Heart left ventricle (tissue), 16 donors: ENCODE data around the gene PFN1. TPM values are rescaled to one million over a fixed set of nuclear protein-coding genes. Genes with fewer than 3 reads are reported as not detected.

Experiments used
- ATAC-seq, 4 donors: fragments of 200-7000 bp; cut with Tn5 transposase; one replicate each; pipeline ENCODE4 v1.9.1; 2020 to 2022; ENCODE audit warnings: moderate library complexity in 4 of 4, mild to moderate bottlenecking in 3 of 4, moderate number of reproducible peaks in 1 of 4
- DNase-seq, 5 donors: peaks; one replicate each; pipeline ENCODE4 v3.0.0-alpha.2; 2020
- H3K27ac ChIP-seq, 12 donors: fragments of 200-600 bp; sonication (generic) in 4 of 12; one replicate each; pipeline versions ENCODE4 v1.5.0 to v1.8.0; 2016 to 2022; ENCODE audit warnings: mild to moderate bottlenecking in 2 of 12
- H3K27me3 ChIP-seq, 9 donors: fragments of 200-600 bp; sonication (generic) in 2 of 9; one replicate each; pipeline versions ENCODE4 v1.5.1 to v1.8.0; 2016 to 2022; ENCODE audit warnings: mild to moderate bottlenecking in 3 of 9
- H3K36me3 ChIP-seq, 9 donors: fragments of 200-600 bp; sonication (generic) in 2 of 9; one replicate each; pipeline versions ENCODE4 v1.5.0 to v1.8.0; 2018 to 2022; ENCODE audit warnings: mild to moderate bottlenecking in 2 of 9
- H3K4me1 ChIP-seq, 12 donors: fragments of 200-600 bp; sonication (generic) in 4 of 12; one replicate each; pipeline versions ENCODE4 v1.5.0 to v1.8.0; 2016 to 2022; ENCODE audit warnings: mild to moderate bottlenecking in 3 of 12
- H3K4me3 ChIP-seq, 12 donors: fragments of 200-600 bp; sonication (generic) in 4 of 12; one replicate each; pipeline versions ENCODE4 v1.5.0 to v1.8.0; 2017 to 2022; ENCODE audit warnings: mild to moderate bottlenecking in 9 of 12, moderate library complexity in 4 of 12
- H3K9me3 ChIP-seq, 12 donors: fragments of 200-600 bp; sonication (generic) in 4 of 12; one replicate each; pipeline versions ENCODE4 v1.5.0 to v1.8.0; 2016 to 2022; ENCODE audit warnings: mild to moderate bottlenecking in 1 of 12
- CTCF ChIP-seq, 12 donors: fragments of 200-600 bp; sonication (generic) in 4 of 12; IDR thresholded peaks; one replicate each; pipeline versions ENCODE4 v1.5.0 to v1.8.0; 2018 to 2022; ENCODE audit warnings: antibody characterized with exemption in 12 of 12, mild to moderate bottlenecking in 5 of 12
- POLR2A ChIP-seq, 2 donors: fragments of 450-650 bp; IDR thresholded peaks; one replicate each; pipeline ENCODE4 v1.6.1; 2017; ENCODE audit warnings: antibody characterized with exemption in 2 of 2, mild to moderate bottlenecking in 2 of 2, moderate library complexity in 2 of 2
- WGBS, 4 donors: extraction: QIAGEN DNeasy Blood & Tissue Kit in 2 of 4; methylation state at CpG; one replicate each; pipeline versions ENCODE4 v1.1.5 to v1.1.7; 2013 to 2018; 5-methylcytosine and 5-hydroxymethylcytosine counted together
- intact Hi-C, 10 donors: fragments of 100-400 bp; cut with DNase I; formaldehyde crosslinking; loops; one replicate each; pipeline versions ENCODE4 v1.11.1 to v1.14.2; 2022
- polyA plus RNA-seq, 2 donors: library from polyadenylated mRNA; stranded (reverse); fragments of 200-250 nt; gene quantifications; one replicate each; pipeline ENCODE4 v1.2.3, GENCODE V29; 2013
- total RNA-seq, 9 donors: library from RNA; depleted of rRNA in 2 of 9; stranded (reverse); fragments of >200 nt in 2 of 9; fragmentation: NEBNext Ultra II Directional in 3 of 9; extraction: Animal tissue kit (Norgen Biotek cat#: 25700) in 3 of 9; gene quantifications; one replicate each; pipeline versions ENCODE4 v1.1.0 to v1.2.4, GENCODE V29; 2016 to 2023
- donor health status: ischemic (EF 13 %, LVEDD 7.1; RV severe dilation, severe dysfunction).
- donor health status: healthy with polysubstance abuse.
- donor health status: DM: no; HTN: yes; CAD: no.
- donor health status: DM: no; HTN: no; CAD: no.
- donor health status: ischemic (EF 25% LVEDD 6.9; RV normal size, moderate dysfunction).
- donor health status: ischemic (EF 25% LVEDD 5.7; RV mildly dilated, moderate dysfunction).
- donor health status: healthy.
- donor health status: DM: yes; HTN: yes; CAD: no.
- donor health status: ischemic (EF 35%, LVEDD 5.7; RV mildly dilated, moderate dysfunction).
- donor health status: nonischemic (EF 11% LVEDD 7.7; RV severe dilation, severe dysfunction).
- donor health status: DM: yes; HTN: yes; CAD: no.
- donor health status: PGD.
- donor health status: ischemic (EF 29% LVEDD 5.4; RV normal size, mild dysfunction).
- donor health status: nonischemic (EF 23%, LVEDD 6.1; RV moderate dilation, normal function).

PFN1 gene
- total and polyA plus RNA-seq, 11 donors = 145 to 982 (median 234) TPM

GRCh38 chr17:4945944-4946280, 2.4 kb downstream of the PFN1 start:
- no peaks in the 10 kb centered on the region for H3K27me3 ChIP-seq
- ATAC-seq = no peak
- H3K27ac ChIP-seq = peak overlapping the region in 6 of 12 donors; percentile 66 to 100 (median 99)
- H3K36me3 ChIP-seq = peaks cover 0 to 56% (median 49%) of the 10 kb centered on the region in 9 donors
- 44 to 53% (median 48%) methylated on average over 4 of the region's 4 CpGs for WGBS, 4 donors
- H3K4me3 ChIP-seq = peak overlapping the region in 8 of 12 donors; percentile 76 to 100 (median 98)
- intact Hi-C loops = loop anchor here in 1 of 10 donors (5.0 kb wide), 1 partner anchor 41 kb away; the partner anchor contains the start of gene CAMTA2
- no peak for DNase-seq
- no peaks in the 10 kb centered on the region for H3K9me3 ChIP-seq
- TF ChIP-seq CTCF (IDR thresholded peaks at IDR 0.05) (no peak), POLR2A (IDR thresholded peaks at IDR 0.05) (no peak)
- H3K4me1 ChIP-seq = peaks cover 15 to 76% (median 54%) of the 10 kb centered on the region in 12 donors

GRCh38 chr17:4945176-4945943, 3.0 kb downstream of the PFN1 start:
- intact Hi-C loops = loop anchor here in 1 of 10 donors (5.0 kb wide), 1 partner anchor 42 kb away; the partner anchor contains the start of gene CAMTA2
- Histone ChIP-seq H3K36me3 (peaks cover 0 to 56% (median 49%) of the 10 kb centered on the region in 9 donors), H3K27ac (peak overlapping the region in 10 of 12 donors; percentile 6 to 100 (median 82)), H3K9me3 (no peaks in the 10 kb centered on the region), H3K4me1 (peaks cover 15 to 75% (median 52%) of the 10 kb centered on the region in 12 donors), H3K27me3 (no peaks in the 10 kb centered on the region), H3K4me3 (peak overlapping the region in 5 of 12 donors; percentile 76 to 100 (median 99))
- WGBS, 4 donors = 46 to 55% (median 51%) methylated on average over 7 of the region's 7 CpGs
- TF ChIP-seq CTCF (IDR thresholded peaks at IDR 0.05) (no peak), POLR2A (IDR thresholded peaks at IDR 0.05) (peak in 1 of 2 donors; percentile 35)
- DNase-seq = peak; percentile 67 to 89 (median 76)
- peak in 3 of 4 donors; percentile 31 to 45 (median 34) for ATAC-seq

DNA sequence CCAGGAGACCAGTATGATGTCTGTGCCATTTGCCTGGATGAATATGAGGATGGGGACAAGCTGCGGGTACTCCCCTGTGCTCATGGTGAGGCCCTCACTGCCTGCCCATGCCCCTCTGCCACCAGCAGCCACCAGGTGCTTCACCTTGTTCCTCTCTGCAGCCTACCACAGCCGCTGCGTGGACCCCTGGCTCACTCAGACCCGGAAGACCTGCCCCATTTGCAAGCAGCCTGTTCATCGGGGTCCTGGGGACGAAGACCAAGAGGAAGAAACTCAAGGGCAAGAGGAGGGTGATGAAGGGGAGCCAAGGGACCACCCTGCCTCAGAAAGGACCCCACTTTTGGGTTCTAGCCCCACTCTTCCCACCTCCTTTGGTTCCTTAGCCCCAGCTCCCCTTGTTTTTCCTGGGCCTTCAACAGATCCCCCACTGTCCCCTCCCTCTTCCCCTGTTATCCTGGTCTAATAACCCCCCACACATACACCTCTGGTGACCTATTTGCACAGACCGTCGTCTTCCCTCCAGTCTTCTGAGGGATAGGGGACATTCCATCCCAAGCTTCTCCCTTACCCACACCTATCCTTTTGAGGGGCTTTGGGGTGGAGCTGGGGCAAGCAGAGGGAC, 3.7 kb downstream of the PFN1 start:
- H3K27me3 ChIP-seq = no peaks in the 10 kb centered on the region
- DNase-seq = peak in 1 of 5 donors; percentile 57
- H3K4me3 ChIP-seq = peak overlapping the region in 2 of 12 donors; percentile 98 to 100
- ATAC-seq = no peak
- no peaks in the 10 kb centered on the region for H3K9me3 ChIP-seq
- TF ChIP-seq CTCF (IDR thresholded peaks at IDR 0.05) (no peak), POLR2A (IDR thresholded peaks at IDR 0.05) (no peak)
- peaks cover 0 to 56% (median 49%) of the 10 kb centered on the region in 9 donors for H3K36me3 ChIP-seq
- intact Hi-C loops = loop anchor here in 3 of 10 donors (5.0 kb wide), 3 partner anchors 37 to 53 kb away; partner anchors contain the start of genes CAMTA2 (in 1 of the 3), INCA1 (in 1 of the 3) and KIF1C (in 1 of the 3)
- H3K4me1 ChIP-seq = peaks cover 15 to 68% (median 46%) of the 10 kb centered on the region in 12 donors
- WGBS, 4 donors = 57 to 60% (median 58%) methylated on average over 8 of the region's 8 CpGs
- peak overlapping the region in 10 of 12 donors; percentile 6 to 100 (median 66) for H3K27ac ChIP-seq

DNA sequence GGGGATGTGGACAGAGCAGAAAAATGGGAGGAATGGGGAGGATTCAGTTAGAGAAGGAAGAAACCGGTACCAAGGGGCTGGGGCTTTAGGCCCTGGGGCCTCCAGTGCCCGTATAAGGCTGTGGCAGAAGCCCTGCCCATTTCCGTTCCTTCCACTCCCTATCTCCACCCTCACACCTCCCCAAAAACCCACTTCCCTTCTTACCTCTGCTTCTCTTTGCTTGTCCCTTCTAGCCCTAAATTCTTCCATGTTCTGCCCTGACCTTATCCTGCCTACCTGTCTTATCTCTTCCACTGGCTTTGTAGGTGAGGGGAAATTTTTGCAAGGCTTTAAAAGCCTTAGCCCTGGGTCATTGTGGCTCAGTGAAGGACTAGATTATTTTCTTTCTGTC, 4.2 kb downstream of the PFN1 start:
- WGBS, 4 donors = 43 to 53% (median 50%) methylated on average over 3 of the region's 3 CpGs
- Histone ChIP-seq H3K27ac (peak overlapping the region in 6 of 12 donors; percentile 39 to 99 (median 83)), H3K4me1 (peaks cover 15 to 66% (median 45%) of the 10 kb centered on the region in 12 donors), H3K9me3 (no peaks in the 10 kb centered on the region), H3K36me3 (peaks cover 0 to 56% (median 49%) of the 10 kb centered on the region in 9 donors), H3K4me3 (peak overlapping the region in 1 of 12 donors; percentile 98), H3K27me3 (no peaks in the 10 kb centered on the region)
- intact Hi-C loops = loop anchor here in 2 of 10 donors (5.0 kb wide), 2 partner anchors 37 to 53 kb away; partner anchors contain the start of genes INCA1 (in 1 of the 2) and KIF1C (in 1 of the 2)
- no peak for TF ChIP-seq CTCF (IDR thresholded peaks at IDR 0.05)
- no peak for TF ChIP-seq POLR2A (IDR thresholded peaks at IDR 0.05)
- DNase-seq (no peak), ATAC-seq (no peak)
